CD14-positive monocyte (primary cell): Measurements from ENCODE around the gene MRPL43. TPM values are rescaled to one million over a fixed set of nuclear protein-coding genes. Genes with fewer than 3 reads are reported as not detected.
A peak's percentile ranks its signal among the peaks of the same experiment; 100 is the strongest.

Source experiments
- DNase-seq, 3 donors: peaks; one replicate each; pipeline ENCODE4 v3.0.0-alpha.2; 2011 to 2022
- H2AFZ ChIP-seq: 2 replicates; pipeline ENCODE4 v1.6.0; 2012; ENCODE audit warnings: mild to moderate bottlenecking, low read depth, low read length, inconsistent platforms; ENCODE audit not compliant: insufficient read depth, poor library complexity, severe bottlenecking
- H3K27ac ChIP-seq, 2 donors: 1 replicate in 1 of 2; 2 replicates in 1 of 2; pipeline ENCODE4 v1.5.1; 2012 to 2013; ENCODE audit warnings: low read length in 2 of 2, control low read depth in 1 of 2, inconsistent platforms in 1 of 2, low read depth in 1 of 2, mild to moderate bottlenecking in 1 of 2
- H3K27me3 ChIP-seq, 2 donors: one replicate each; pipeline versions ENCODE4 v1.6.0 to v1.6.1; 2011 to 2013; ENCODE audit warnings: low read length in 2 of 2; ENCODE audit not compliant: control insufficient read depth in 2 of 2, insufficient read depth in 2 of 2
- H3K36me3 ChIP-seq, 2 donors: replicated peaks in 1 of 2; 1 replicate in 1 of 2; 2 replicates in 1 of 2; pipeline versions ENCODE4 v1.5.1 to v1.6.1; 2012 to 2013; ENCODE audit warnings: low read length in 2 of 2, control low read depth in 1 of 2, inconsistent platforms in 1 of 2, mild to moderate bottlenecking in 1 of 2; ENCODE audit not compliant: insufficient read depth in 2 of 2, control insufficient read depth in 1 of 2
- H3K4me1 ChIP-seq, 2 donors: 1 replicate in 1 of 2; 2 replicates in 1 of 2; pipeline versions ENCODE4 v1.5.1 to v1.6.1; 2012 to 2013; ENCODE audit warnings: low read length in 2 of 2, control low read depth in 1 of 2, inconsistent platforms in 1 of 2, mild to moderate bottlenecking in 1 of 2, moderate library complexity in 1 of 2; ENCODE audit not compliant: insufficient read depth in 2 of 2, control insufficient read depth in 1 of 2
- H3K4me2 ChIP-seq: replicated peaks from 2 replicates; pipeline ENCODE3; 2012; ENCODE audit warnings: low read length, moderate library complexity, mild to moderate bottlenecking; ENCODE audit not compliant: poor library complexity, severe bottlenecking; ENCODE audit errors: extremely low read depth
- H3K4me3 ChIP-seq, 3 experiments: fragments of 200-600 bp in 1 of 3; sonication (generic) in 1 of 3; replicated peaks in 1 of 3; 1 replicate in 2 of 3; 2 replicates in 1 of 3; pipeline ENCODE4 v1.5.1; 2011 to 2013; ENCODE audit warnings: low read length in 3 of 3, mild to moderate bottlenecking in 3 of 3, control low read depth in 2 of 3, low read depth in 2 of 3, inconsistent platforms in 1 of 3, moderate library complexity in 1 of 3
- H3K79me2 ChIP-seq: 2 replicates; pipeline ENCODE4 v1.6.0; 2012; ENCODE audit warnings: mild to moderate bottlenecking, control low read depth, inconsistent platforms, low read length, moderate library complexity; ENCODE audit not compliant: insufficient read depth
- H3K9ac ChIP-seq: 2 replicates; pipeline ENCODE4 v1.6.0; 2017; ENCODE audit warnings: low read length, mild to moderate bottlenecking; ENCODE audit not compliant: insufficient read depth, poor library complexity, severe bottlenecking
- H3K9me3 ChIP-seq, 2 donors: replicated peaks in 1 of 2; 1 replicate in 1 of 2; 2 replicates in 1 of 2; pipeline versions ENCODE4 v1.5.1 to v1.6.1; 2012 to 2013; ENCODE audit warnings: low read length in 2 of 2, control low read depth in 1 of 2; ENCODE audit not compliant: control insufficient read depth in 1 of 2, insufficient read depth in 1 of 2
- H4K20me1 ChIP-seq: 2 replicates; pipeline ENCODE4 v1.6.0; 2012; ENCODE audit warnings: mild to moderate bottlenecking, low read length, control low read depth, moderate library complexity; ENCODE audit not compliant: insufficient read depth
- H3K27ac Mint-ChIP-seq, 7 donors: one replicate each; pipeline ENCODE4 v1.8.0; 2020; ENCODE audit warnings: mild to moderate bottlenecking in 7 of 7, mixed read lengths in 7 of 7, moderate library complexity in 6 of 7, inconsistent platforms in 2 of 7
- H3K27me3 Mint-ChIP-seq, 3 donors: one replicate each; pipeline ENCODE4 v1.8.0; 2021 to 2022; ENCODE audit warnings: low read depth in 3 of 3, mild to moderate bottlenecking in 3 of 3, mixed read lengths in 3 of 3, moderate library complexity in 3 of 3, inconsistent platforms in 1 of 3
- H3K36me3 Mint-ChIP-seq, 2 donors: one replicate each; pipeline ENCODE4 v1.8.0; 2020; ENCODE audit warnings: mixed read lengths in 2 of 2, inconsistent platforms in 1 of 2, mild to moderate bottlenecking in 1 of 2
- H3K4me1 Mint-ChIP-seq: one replicate; pipeline ENCODE4 v1.8.0; 2020; ENCODE audit warnings: mild to moderate bottlenecking, mixed read lengths
- H3K4me3 Mint-ChIP-seq, 2 donors: one replicate each; pipeline ENCODE4 v1.8.0; 2020; ENCODE audit warnings: mild to moderate bottlenecking in 2 of 2, mixed read lengths in 2 of 2, moderate library complexity in 1 of 2
- H3K9me3 Mint-ChIP-seq, 7 donors: one replicate each; pipeline ENCODE4 v1.8.0; 2020 to 2022; ENCODE audit warnings: mixed read lengths in 7 of 7, mild to moderate bottlenecking in 6 of 7, moderate library complexity in 6 of 7, inconsistent platforms in 2 of 7
- WGBS: methylation state at CpG from one replicate; pipeline ENCODE4 v1.1.5; 2013; ENCODE audit warnings: missing lambda C conversion rate; ENCODE audit not compliant: insufficient coverage; 5-methylcytosine and 5-hydroxymethylcytosine counted together
- intact Hi-C, 2 donors: fragments of 100-400 bp; cut with micrococcal nuclease; formaldehyde crosslinking; loops; one replicate each; pipeline versions ENCODE4 v1.15.0 to v1.15.1; 2023
- polyA plus RNA-seq, 3 donors: library from polyadenylated mRNA; depleted of rRNA in 1 of 3; unstranded in 2 of 3; stranded (reverse) in 1 of 3; fragments of 300-500 nt in 2 of 3; fragments of >200 nt in 1 of 3; fragmentation: Illumina TruSeq in 2 of 3; gene quantifications; 1 replicate in 2 of 3; 2 replicates in 1 of 3; pipeline ENCODE4 v1.2.3, GENCODE V29; 2012 to 2021
- TF ChIP-seq, protein P1 (sequence below): fragments of 200-600 bp; IDR thresholded peaks from one replicate; pipeline ENCODE4 v1.8.0; 2022; ENCODE audit warnings: antibody characterized with exemption, mild to moderate bottlenecking

MRPL43 gene
- polyA plus RNA-seq, 3 donors: 69.5 to 123 (median 98.0) TPM

DNA sequence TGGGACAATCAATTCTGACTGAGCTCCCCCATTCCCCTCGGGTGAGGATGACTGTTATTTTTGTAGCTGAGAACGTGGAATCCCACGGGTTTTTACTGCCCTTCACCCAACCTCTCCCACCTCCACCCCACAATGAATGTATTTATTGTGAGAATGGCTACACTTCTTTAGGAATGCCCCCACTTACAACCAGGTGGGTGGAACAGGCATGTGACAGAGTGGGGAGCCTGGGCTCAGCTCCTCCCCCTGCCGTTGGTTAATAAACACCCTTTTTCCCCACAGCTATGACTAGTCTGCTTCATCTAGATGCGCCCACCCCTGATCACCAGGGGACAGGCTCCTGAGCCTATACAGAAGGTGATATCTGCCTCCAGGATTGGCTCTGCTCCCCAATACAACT lies 2.0 kb downstream of the MRPL43 start:
- peaks cover 25% of the 10 kb centered on the region for H3K4me1 Mint-ChIP-seq
- H3K27ac Mint-ChIP-seq: peak overlapping the region in 1 of 7 donors; percentile 42
- intact Hi-C loops: loop anchor here (5.0 to 10.0 kb wide), 2 partner anchors 71 to 73 kb away; partner anchors contain the start of gene SLF2 (in 2 of the 2)

DNA sequence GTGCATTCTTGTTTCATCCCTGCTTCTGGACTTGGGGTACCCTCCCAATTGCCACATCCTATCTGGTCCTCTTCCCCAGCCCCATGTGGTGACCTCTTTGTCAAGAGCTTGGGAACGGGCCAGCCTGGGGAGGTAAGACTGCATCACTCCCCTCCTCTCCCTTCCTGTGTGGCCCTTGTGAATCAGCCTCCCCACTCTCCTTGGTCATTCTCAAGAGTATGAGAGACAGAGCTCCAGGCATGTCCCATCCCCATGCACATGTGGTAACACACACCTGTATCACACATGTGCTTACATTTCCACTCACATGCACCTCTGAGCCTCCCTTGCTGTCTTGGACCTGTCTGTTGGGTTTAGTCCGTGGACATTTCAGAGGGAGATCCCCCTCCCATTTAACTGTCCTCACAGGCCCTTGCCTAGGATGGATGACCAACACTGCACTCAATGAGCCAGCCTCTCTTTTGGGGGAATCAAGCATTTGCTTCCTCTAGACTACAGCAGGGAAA lies 2.6 kb downstream of the MRPL43 start:
- Mint-ChIP-seq H3K4me3 (no peak overlapping the region), H3K27me3 (peaks cover 0 to 2% (median 0%) of the 10 kb centered on the region in 3 donors), H3K4me1 (peaks cover 25% of the 10 kb centered on the region), H3K27ac (no peak overlapping the region), H3K36me3 (peaks cover 44 to 45% of the 10 kb centered on the region in 2 donors), H3K9me3 (peaks cover 0 to 6% (median 4%) of the 10 kb centered on the region in 7 donors)
- intact Hi-C loops: loop anchor here (5.0 to 10.0 kb wide), 2 partner anchors 70 to 72 kb away; partner anchors contain the start of gene SLF2 (in 2 of the 2)
- peaks cover 13 to 58% of the 10 kb centered on the region in 2 donors for H3K36me3 ChIP-seq
- peaks cover 32% of the 10 kb centered on the region for H3K79me2 ChIP-seq
- no peak for DNase-seq
- H3K27ac ChIP-seq: no peak overlapping the region
- peaks cover 16 to 24% of the 10 kb centered on the region in 2 donors for H3K4me1 ChIP-seq
- no peak overlapping the region for H3K4me2 ChIP-seq
- no peaks in the 10 kb centered on the region for H3K9me3 ChIP-seq
- TF ChIP-seq, protein P1, sequence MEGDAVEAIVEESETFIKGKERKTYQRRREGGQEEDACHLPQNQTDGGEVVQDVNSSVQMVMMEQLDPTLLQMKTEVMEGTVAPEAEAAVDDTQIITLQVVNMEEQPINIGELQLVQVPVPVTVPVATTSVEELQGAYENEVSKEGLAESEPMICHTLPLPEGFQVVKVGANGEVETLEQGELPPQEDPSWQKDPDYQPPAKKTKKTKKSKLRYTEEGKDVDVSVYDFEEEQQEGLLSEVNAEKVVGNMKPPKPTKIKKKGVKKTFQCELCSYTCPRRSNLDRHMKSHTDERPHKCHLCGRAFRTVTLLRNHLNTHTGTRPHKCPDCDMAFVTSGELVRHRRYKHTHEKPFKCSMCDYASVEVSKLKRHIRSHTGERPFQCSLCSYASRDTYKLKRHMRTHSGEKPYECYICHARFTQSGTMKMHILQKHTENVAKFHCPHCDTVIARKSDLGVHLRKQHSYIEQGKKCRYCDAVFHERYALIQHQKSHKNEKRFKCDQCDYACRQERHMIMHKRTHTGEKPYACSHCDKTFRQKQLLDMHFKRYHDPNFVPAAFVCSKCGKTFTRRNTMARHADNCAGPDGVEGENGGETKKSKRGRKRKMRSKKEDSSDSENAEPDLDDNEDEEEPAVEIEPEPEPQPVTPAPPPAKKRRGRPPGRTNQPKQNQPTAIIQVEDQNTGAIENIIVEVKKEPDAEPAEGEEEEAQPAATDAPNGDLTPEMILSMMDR: no peak
- no peak overlapping the region for H3K9ac ChIP-seq
- no peak overlapping the region for H2AFZ ChIP-seq
- 100% methylated on average over 1 of the region's 2 CpGs for WGBS
- no peaks in the 10 kb centered on the region for H3K27me3 ChIP-seq
- H4K20me1 ChIP-seq: no peaks in the 10 kb centered on the region
- H3K4me3 ChIP-seq: no peak overlapping the region

More for the DNA sequence above, 2.0 kb downstream of the MRPL43 start:
- Mint-ChIP-seq H3K9me3 (peaks cover 0 to 6% (median 4%) of the 10 kb centered on the region in 7 donors), H3K4me3 (no peak overlapping the region), H3K27me3 (peaks cover 0 to 2% (median 0%) of the 10 kb centered on the region in 3 donors), H3K36me3 (peaks cover 43% of the 10 kb centered on the region in 2 donors)
- no peak overlapping the region for H2AFZ ChIP-seq
- DNase-seq: no peak
- 83% methylated on average over 2 of the region's 5 CpGs for WGBS
- no peak overlapping the region for H3K27ac ChIP-seq
- no peak overlapping the region for H3K4me3 ChIP-seq
- peaks cover 32% of the 10 kb centered on the region for H3K79me2 ChIP-seq
- TF ChIP-seq, protein P1: no peak
- no peak overlapping the region for H3K9ac ChIP-seq
- H3K9me3 ChIP-seq: no peaks in the 10 kb centered on the region
- H3K4me2 ChIP-seq: no peak overlapping the region
- peaks cover 15 to 58% of the 10 kb centered on the region in 2 donors for H3K36me3 ChIP-seq
- H3K4me1 ChIP-seq: peaks cover 16 to 24% of the 10 kb centered on the region in 2 donors
- H4K20me1 ChIP-seq: no peaks in the 10 kb centered on the region
- H3K27me3 ChIP-seq: no peaks in the 10 kb centered on the region
